Upper lobe of left lung (tissue), 4 donors: ENCODE data around the gene KCNIP2.

Source experiments
- POLR2A ChIP-seq, 4 donors: fragments of 450-650 bp; IDR thresholded peaks; one replicate each; pipeline ENCODE4 v1.5.1; 2016 to 2017; ENCODE audit warnings: antibody characterized with exemption in 4 of 4, mild to moderate bottlenecking in 2 of 4
- POLR2AphosphoS5 ChIP-seq, 2 donors: sonication (generic); formaldehyde crosslinking; IDR thresholded peaks; one replicate each; pipeline ENCODE4 v1.5.1; 2017; ENCODE audit warnings: antibody characterized with exemption in 2 of 2
- TF ChIP-seq, protein P1 (sequence below), 6 experiments: fragments of 450-650 bp in 4 of 6; fragments of 200-600 bp in 2 of 6; sonication (generic) in 2 of 6; IDR thresholded peaks; one replicate each; pipeline ENCODE4 v1.5.1; 2016 to 2019; ENCODE audit warnings: antibody characterized with exemption in 6 of 6

DNA sequence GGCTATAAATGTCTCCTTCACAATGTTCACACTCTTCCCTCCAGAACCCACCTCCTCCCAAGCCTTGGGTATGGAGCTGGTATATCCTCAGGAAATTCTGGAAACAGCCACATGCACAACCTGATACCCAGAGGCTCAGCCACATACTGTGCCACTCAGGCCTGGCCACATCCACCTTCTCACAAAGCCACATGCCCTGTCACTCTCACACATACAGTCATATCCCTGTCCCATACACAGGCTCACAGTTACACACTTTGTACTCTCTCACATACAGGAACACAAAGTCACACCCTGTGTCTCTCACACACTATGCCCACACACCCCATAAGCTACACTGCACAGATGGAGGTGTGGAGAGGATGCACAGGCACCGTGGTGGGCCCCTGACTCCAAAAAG is 10.1 kb downstream of the KCNIP2 start:
- no peak for TF ChIP-seq POLR2A (IDR thresholded peaks at IDR 0.05)
- TF ChIP-seq, protein P1, sequence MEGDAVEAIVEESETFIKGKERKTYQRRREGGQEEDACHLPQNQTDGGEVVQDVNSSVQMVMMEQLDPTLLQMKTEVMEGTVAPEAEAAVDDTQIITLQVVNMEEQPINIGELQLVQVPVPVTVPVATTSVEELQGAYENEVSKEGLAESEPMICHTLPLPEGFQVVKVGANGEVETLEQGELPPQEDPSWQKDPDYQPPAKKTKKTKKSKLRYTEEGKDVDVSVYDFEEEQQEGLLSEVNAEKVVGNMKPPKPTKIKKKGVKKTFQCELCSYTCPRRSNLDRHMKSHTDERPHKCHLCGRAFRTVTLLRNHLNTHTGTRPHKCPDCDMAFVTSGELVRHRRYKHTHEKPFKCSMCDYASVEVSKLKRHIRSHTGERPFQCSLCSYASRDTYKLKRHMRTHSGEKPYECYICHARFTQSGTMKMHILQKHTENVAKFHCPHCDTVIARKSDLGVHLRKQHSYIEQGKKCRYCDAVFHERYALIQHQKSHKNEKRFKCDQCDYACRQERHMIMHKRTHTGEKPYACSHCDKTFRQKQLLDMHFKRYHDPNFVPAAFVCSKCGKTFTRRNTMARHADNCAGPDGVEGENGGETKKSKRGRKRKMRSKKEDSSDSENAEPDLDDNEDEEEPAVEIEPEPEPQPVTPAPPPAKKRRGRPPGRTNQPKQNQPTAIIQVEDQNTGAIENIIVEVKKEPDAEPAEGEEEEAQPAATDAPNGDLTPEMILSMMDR (IDR thresholded peaks at IDR 0.05): no peak
- no peak for TF ChIP-seq POLR2AphosphoS5 (IDR thresholded peaks at IDR 0.05)
